ENCODE results near the gene ABCA3.

DNA sequence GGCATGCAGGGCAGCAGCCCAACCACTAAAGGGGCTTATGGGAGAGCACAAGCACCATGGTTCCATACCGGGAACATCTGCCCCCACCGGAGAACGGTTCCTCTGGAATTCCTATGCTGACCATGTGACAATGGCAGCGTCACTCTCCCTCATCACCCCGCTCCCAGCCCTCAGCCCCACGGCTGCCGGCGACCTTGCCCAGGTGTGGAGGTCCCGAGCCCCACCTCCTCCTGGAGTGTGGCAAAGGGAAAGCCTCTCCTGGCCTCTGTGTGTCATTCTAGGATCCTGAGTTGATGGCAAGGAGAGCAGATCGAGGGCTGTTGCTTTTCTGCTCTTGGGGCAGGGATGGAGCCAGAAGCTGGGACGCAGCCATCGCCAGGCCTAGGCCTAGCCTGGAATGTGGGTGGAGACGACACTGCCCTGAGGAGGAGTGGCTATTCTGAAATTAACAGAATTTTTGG is 54.8 kb downstream of the ABCA3 start:
- TF ChIP-seq, protein P1, sequence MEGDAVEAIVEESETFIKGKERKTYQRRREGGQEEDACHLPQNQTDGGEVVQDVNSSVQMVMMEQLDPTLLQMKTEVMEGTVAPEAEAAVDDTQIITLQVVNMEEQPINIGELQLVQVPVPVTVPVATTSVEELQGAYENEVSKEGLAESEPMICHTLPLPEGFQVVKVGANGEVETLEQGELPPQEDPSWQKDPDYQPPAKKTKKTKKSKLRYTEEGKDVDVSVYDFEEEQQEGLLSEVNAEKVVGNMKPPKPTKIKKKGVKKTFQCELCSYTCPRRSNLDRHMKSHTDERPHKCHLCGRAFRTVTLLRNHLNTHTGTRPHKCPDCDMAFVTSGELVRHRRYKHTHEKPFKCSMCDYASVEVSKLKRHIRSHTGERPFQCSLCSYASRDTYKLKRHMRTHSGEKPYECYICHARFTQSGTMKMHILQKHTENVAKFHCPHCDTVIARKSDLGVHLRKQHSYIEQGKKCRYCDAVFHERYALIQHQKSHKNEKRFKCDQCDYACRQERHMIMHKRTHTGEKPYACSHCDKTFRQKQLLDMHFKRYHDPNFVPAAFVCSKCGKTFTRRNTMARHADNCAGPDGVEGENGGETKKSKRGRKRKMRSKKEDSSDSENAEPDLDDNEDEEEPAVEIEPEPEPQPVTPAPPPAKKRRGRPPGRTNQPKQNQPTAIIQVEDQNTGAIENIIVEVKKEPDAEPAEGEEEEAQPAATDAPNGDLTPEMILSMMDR (IDR thresholded peaks at IDR 0.05): no peak
- TF ChIP-seq POLR2AphosphoS5 (IDR thresholded peaks at IDR 0.05; ENCODE audit: low read depth, low read length): no peak
- TF ChIP-seq, protein P2, sequence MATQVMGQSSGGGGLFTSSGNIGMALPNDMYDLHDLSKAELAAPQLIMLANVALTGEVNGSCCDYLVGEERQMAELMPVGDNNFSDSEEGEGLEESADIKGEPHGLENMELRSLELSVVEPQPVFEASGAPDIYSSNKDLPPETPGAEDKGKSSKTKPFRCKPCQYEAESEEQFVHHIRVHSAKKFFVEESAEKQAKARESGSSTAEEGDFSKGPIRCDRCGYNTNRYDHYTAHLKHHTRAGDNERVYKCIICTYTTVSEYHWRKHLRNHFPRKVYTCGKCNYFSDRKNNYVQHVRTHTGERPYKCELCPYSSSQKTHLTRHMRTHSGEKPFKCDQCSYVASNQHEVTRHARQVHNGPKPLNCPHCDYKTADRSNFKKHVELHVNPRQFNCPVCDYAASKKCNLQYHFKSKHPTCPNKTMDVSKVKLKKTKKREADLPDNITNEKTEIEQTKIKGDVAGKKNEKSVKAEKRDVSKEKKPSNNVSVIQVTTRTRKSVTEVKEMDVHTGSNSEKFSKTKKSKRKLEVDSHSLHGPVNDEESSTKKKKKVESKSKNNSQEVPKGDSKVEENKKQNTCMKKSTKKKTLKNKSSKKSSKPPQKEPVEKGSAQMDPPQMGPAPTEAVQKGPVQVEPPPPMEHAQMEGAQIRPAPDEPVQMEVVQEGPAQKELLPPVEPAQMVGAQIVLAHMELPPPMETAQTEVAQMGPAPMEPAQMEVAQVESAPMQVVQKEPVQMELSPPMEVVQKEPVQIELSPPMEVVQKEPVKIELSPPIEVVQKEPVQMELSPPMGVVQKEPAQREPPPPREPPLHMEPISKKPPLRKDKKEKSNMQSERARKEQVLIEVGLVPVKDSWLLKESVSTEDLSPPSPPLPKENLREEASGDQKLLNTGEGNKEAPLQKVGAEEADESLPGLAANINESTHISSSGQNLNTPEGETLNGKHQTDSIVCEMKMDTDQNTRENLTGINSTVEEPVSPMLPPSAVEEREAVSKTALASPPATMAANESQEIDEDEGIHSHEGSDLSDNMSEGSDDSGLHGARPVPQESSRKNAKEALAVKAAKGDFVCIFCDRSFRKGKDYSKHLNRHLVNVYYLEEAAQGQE (IDR thresholded peaks at IDR 0.05; ENCODE audit: insufficient read depth in 1 of 2, low read depth in 2 of 2, low read length in 1 of 2): no peak
- TF ChIP-seq TCF7L2 (IDR thresholded peaks at IDR 0.05; ENCODE audit: low read depth, low read length): no peak
- no peak for TF ChIP-seq SIN3A (IDR thresholded peaks at IDR 0.05; ENCODE audit: borderline replicate concordance, insufficient read depth, low read depth, low read length)
